GM10266 (cell line): ENCODE measurements around the gene VSTM4.

Source experiments
- DNase-seq: peaks from one replicate; pipeline ENCODE4 v3.0.0; 2012; ENCODE audit errors: extremely low spot score
- CTCF ChIP-seq: IDR thresholded peaks from 2 replicates; pipeline ENCODE4 v1.5.1; 2012; ENCODE audit warnings: mild to moderate bottlenecking, low read depth; ENCODE audit not compliant: control insufficient read depth, insufficient read depth; ENCODE audit errors: missing control alignments

Gene VSTM4

GRCh38 chr10:49052069-49052468 lies 63.3 kb downstream of the VSTM4 start:
- DNase-seq, result no peak
- no peak for TF ChIP-seq CTCF

- DNase-seq, result no peak
- TF ChIP-seq CTCF, result no peak
Measured at GRCh38 chr10:49050906-49051305, 64.4 kb downstream of the VSTM4 start.

GRCh38 chr10:49050366-49050765 lies 65.0 kb downstream of the VSTM4 start:
- no peak for TF ChIP-seq CTCF
- DNase-seq, result no peak

- no peak for DNase-seq
- TF ChIP-seq CTCF, result no peak
Measured at GRCh38 chr10:49049660-49050059, 65.7 kb downstream of the VSTM4 start.

GRCh38 chr10:49047128-49047639 lies 68.1 kb downstream of the VSTM4 start:
- TF ChIP-seq CTCF, result no peak
- no peak for DNase-seq

GRCh38 chr10:49044293-49045193 lies 70.8 kb downstream of the VSTM4 start:
- no peak for TF ChIP-seq CTCF
- no peak for DNase-seq

- no peak for TF ChIP-seq CTCF
- DNase-seq, result no peak
Measured at GRCh38 chr10:49040601-49041000, 74.7 kb downstream of the VSTM4 start.
